Renal cortical epithelial cell (primary cell): ENCODE data around the gene CDAN1. TPM values are rescaled to one million over a fixed set of nuclear protein-coding genes. Genes with fewer than 3 reads are reported as not detected.
A peak's percentile ranks its signal among the peaks of the same experiment; 100 is the strongest.
"Not testable (repeated sequence)": the region's sequence is repeated elsewhere in the genome, so short reads cannot be mapped to it uniquely, and the experiment has no call there.

Experiments used
- DNase-seq: peaks from one replicate; pipeline ENCODE4 v3.0.0-alpha.2; 2011; ENCODE audit warnings: low read depth
- total RNA-seq: library from RNA; depleted of rRNA; stranded (reverse); fragments of >200 nt; gene quantifications from 2 replicates; pipeline ENCODE4 v1.2.3, GENCODE V29; 2014

The CDAN1 gene, protein sequence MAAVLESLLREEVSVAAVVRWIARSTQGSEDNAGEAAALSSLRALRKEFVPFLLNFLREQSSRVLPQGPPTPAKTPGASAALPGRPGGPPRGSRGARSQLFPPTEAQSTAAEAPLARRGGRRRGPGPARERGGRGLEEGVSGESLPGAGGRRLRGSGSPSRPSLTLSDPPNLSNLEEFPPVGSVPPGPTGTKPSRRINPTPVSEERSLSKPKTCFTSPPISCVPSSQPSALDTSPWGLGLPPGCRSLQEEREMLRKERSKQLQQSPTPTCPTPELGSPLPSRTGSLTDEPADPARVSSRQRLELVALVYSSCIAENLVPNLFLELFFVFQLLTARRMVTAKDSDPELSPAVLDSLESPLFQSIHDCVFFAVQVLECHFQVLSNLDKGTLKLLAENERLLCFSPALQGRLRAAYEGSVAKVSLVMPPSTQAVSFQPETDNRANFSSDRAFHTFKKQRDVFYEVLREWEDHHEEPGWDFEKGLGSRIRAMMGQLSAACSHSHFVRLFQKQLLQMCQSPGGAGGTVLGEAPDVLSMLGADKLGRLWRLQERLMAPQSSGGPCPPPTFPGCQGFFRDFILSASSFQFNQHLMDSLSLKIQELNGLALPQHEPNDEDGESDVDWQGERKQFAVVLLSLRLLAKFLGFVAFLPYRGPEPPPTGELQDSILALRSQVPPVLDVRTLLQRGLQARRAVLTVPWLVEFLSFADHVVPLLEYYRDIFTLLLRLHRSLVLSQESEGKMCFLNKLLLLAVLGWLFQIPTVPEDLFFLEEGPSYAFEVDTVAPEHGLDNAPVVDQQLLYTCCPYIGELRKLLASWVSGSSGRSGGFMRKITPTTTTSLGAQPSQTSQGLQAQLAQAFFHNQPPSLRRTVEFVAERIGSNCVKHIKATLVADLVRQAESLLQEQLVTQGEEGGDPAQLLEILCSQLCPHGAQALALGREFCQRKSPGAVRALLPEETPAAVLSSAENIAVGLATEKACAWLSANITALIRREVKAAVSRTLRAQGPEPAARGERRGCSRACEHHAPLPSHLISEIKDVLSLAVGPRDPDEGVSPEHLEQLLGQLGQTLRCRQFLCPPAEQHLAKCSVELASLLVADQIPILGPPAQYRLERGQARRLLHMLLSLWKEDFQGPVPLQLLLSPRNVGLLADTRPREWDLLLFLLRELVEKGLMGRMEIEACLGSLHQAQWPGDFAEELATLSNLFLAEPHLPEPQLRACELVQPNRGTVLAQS
- total RNA-seq = 4.2 and 13.0 TPM in 2 replicates

DNA sequence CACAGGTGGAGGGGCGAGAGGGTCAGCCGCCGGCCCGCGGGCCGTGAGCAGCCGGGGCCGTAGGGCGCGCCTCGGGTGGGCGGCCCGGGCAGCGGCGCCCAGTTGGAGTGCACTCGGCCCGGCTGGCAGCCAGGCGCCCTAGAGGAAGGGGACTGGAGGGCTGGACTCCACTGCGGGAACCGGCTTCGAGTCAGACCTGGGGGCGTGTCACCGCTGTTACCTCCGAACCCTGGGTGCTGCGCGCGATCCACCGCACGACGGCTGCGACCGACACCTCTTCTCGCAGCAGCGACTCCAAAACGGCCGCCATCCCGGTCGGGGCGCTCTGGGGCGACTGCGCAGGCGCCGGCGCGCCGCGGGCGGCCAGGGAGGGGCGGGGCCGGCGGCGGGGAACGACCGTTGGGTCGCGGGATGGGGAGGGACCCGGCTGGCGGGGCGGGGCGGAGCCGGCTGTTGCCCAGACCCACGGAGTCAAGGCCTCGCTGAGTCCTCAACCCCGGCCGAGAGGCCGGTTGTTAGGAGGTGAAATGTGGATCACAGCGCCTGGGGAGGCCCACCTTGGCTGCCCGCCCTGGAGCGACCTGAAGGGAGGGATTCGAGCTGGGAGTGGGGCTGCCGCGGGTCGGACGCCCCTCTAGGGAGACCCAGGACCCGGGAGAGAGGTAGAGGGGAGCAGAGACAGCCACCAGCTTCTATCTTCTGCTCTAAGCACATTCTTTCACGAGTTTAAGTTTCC is at the start of gene CDAN1:
Gene CDAN1, minus strand, starts transcription at position 336 of the 736 bp plus-strand sequence. Its CDS starts 26 bp downstream, at position 310.
- peak; percentile 56 for DNase-seq

DNA sequence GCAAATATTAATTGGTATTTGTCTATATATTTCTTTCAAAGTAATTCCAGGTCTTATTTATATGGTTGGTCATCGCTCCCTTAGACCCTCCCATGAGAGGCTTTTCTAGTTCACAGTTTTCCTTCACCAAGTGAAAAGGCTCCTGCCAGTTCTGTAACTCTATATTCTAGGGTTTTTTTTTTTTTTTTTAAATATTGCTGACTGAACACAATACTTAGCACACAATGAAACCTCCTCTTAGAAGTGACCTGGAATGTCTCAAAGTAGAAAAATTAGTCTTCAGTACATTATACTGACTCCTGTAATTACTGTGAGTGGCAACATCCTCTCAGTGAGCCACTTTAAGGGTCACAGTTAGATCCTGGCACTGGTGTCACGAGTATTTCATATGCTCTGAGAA is 48.6 kb upstream of the CDAN1 start:
- no peak for DNase-seq

DNA sequence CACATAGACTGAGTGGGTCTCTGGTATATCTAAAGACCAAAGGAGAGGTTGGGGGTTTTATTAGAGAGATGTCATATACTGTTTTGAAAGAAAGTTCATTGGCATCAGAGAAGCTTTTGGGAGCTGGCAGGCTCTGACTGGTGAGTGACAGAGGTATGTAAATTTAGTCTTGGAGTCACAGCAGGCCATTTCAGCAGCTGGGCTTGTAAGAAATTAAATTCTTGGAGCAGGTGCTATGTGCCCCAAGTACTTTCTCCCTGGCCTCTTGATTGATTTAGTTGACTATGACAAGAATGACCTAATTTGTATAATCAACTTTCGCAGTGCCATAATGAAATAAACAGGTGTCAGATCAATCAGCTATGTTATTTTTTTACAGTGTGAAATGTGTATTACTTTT is 47.8 kb upstream of the CDAN1 start:
- DNase-seq = no peak

DNA sequence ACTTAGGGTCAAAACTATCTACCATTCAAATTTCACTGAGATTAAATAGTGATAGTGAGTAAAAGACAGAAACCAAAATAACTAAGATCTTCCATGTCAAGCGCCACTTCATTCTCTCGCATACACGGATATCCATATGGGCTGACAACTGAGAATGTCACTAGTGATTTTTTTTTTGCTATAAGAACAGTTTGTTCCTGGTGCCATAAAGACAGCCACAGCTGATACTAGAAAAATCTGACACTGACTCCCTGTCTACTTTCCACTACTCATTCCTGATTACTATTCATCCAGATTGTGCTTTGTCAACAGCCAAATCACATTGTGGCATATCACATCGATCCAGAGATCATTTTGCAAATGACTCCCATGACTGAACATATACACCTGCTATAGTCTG is 45.8 kb upstream of the CDAN1 start:
- DNase-seq = no peak

DNA sequence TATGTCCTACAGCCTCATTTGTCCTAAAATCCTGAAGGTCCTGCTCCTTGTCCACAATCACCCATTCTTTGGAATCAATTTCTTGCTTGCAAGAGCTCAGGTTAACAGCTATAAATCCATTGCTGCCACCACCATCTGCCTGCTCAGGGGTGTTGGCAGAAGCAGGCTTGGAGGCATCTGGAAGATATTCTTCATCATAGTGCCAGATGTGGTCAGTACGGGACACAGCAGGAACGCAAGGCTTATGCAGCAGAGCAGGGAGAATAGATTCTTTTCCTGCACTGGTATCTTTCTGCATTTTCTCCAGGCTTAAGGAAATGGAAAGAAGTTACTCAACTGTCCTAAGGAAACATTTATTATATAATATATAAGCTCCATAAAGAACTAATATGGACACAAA is 38.5 kb upstream of the CDAN1 start:
- no peak for DNase-seq

DNA sequence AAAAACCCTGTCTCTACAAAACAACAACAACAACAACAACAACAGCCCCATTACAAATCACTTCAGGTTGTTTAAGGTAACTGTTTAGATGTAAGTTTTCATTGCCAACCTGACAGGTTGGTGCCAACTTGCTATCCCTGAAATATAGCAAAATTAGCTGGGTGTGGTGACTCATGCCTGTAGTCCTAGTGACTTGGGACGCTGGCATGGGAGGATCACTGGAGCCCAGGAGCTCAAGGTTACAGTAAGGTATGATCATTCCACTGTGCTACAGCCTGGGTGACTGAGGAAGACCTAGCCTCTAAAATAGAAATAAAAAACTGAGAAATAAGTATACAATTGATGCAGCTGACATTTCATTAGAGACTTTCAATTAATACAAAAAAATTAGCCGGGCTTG is 36.0 kb upstream of the CDAN1 start:
- DNase-seq = no peak

DNA sequence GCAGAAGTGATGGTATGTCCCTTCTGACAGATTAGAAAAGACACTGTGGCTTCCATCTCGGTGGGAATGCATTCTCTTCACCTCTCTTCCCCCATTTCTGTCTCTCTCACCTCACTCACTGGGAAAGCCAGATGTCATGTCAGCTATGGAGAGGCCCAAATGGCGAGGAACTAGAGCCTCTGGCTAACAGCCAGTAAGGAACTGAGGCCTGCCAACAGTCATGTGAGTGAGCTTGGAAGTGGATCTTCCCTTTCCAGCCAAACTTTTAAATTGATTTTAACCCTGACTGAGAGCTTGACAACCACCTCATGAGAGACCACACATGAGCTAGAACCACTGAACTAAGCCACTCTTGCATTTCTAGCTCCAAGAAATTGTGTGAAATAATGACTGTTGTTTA is 35.2 kb upstream of the CDAN1 start:
- no peak for DNase-seq

DNA sequence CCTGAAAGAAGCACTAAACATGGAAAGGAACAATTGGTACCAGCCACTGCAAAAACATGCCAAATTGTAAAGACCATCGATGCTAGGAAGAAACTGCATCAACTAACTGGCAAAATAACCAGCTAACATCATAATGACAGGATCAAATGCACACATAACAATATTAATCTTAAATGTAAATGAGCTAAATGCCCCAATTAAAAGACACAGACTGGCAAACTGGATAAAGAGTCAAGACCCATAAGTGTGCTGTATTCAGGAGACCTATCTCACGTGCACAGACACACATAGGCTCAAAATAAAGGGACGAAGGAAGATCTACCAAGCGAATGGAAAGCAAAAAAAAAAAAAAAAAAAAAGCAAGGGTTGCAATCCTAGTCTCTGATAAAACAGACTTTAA is 29.2 kb upstream of the CDAN1 start:
- DNase-seq = not testable (repeated sequence)

DNA sequence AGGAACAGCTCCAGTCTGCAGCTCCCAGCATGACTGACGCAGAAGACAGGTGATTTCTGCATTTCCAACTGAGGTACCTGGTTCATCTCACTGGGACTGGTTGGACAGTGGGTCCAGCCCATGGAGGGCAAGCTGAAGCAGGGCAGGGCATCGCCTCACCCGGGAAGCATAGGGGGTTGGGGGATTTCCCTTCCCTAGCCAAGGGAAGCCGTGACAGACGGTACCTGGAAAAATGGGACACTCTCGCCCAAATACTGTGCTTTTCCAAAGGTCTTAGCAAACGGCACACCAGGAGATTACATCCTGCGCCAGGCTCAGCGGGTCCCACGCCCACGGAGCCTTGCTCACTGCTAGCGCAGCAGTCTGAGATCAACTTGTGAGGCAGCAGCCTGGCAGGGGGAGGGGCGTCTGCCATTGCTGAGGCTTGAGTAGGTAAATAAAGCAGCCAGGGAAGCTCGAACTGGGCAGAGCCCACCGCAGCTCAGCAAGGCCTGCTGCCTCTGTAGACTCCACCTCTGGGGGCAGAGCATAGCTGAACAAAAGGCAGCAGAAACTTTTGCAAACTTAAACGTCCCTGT is 27.3 kb upstream of the CDAN1 start:
- not testable (repeated sequence) for DNase-seq

DNA sequence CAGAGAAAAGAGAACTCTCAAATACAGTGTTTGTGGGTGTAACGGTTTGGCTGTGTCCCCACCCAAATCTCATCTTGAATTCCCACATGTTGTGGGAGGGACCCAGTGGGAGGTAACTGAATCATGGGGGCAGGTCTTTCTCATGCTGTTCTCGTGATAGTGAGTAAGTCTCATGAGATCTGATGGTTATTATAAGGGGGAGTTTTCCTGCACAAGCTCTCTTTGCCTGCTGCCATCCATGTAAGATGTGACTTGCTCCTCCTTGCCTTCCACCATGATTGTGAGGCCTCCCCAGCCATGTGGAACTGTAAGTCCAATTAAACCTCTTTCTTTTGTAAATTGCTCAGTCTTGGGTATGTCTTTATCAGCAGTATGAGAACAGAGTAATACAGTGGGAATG is 24.9 kb upstream of the CDAN1 start:
- not testable (repeated sequence) for DNase-seq

DNA sequence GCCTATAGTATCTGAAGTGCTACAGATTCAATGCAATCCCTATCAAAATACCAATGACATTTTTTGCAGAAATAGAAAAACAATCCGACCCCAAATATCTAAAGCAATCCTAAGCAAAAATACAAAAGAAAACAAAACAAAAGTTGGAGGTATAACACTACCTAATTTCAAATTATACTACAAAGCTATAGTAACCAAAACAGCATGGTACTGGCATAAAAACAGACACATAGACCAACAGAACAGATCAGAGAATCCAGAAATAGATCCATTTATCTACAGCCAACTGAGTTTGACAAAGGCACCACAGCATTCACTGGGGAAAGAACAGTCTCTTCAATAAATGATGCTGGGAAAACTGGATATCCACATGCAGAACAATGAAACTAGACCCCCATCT is 23.8 kb upstream of the CDAN1 start:
- no peak for DNase-seq

DNA sequence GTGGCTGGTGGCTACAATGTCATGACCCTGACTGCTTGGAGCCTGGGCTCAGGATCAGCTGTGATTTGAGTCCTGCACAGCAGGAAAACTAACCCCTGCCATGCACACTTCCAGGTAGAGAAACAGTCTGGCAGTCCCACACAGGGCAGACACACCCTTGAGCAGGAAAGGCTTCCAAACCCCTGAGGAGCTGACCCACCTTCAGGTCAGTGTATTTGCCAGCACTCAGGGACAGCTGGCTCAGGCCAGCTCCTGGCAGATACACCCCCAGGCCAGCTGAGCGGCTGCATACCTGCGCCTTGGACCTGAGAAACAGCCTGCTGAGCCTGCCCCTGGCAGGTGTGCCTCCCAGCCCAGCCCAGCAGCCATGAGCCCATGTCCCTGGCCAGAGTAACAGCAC is 22.2 kb upstream of the CDAN1 start:
- DNase-seq = no peak

DNA sequence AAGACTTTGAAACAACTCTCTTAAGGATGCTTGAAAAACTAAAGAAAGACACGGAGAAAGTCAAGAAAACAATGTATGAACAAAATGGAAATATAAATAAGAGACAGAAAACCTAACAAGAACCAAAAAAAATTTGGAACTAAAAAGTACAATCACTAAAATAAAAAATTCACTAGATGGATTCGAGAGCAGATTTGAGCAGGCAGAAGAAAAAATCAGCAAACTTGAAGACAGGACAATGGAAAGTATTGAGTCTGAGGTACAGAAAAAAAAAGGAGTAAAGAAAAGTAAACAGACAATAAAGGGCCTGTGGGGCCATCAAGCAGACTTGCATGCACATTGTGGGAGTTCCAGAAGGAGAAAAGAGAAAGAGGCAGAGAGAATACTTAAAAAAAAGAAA is 13.4 kb upstream of the CDAN1 start:
- no peak for DNase-seq

DNA sequence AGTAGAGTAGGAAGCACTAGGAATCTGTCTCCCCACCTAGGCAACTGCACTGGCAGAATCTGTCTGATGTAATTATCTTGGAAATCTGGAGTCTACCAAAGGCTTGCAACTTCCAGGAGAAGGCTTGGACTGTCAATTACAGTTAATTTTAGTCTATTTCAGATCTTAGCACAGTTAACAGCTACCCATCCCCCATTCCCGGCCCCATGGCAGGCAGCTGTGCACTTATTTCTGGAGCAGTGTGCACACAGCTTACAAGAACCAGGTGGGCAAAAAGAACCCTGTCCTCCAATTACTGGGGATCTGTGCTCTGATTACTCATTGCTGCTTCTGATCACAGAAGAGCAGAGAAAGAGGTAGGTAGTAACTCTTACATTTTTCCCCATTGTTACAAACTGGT is 12.3 kb upstream of the CDAN1 start:
- no peak for DNase-seq

DNA sequence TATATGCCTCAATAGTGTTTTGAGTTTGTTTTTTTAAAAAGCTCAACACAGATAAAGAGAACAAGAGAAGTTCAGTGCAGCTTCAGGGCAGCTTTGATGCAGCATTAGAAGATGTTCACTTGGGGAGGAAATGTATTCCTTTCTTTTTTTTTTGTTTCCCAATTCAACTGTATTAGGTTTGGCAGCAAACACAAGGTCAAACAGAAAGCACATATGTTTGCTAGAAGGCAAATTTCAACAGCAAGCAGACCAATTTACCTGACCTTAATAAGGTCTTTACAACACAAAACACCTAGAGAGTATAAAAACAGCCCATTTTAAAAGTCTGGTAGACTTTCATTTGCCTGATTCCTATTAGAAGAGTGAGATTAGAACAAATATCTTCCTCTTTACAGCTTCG is 7.3 kb upstream of the CDAN1 start:
- DNase-seq = no peak

DNA sequence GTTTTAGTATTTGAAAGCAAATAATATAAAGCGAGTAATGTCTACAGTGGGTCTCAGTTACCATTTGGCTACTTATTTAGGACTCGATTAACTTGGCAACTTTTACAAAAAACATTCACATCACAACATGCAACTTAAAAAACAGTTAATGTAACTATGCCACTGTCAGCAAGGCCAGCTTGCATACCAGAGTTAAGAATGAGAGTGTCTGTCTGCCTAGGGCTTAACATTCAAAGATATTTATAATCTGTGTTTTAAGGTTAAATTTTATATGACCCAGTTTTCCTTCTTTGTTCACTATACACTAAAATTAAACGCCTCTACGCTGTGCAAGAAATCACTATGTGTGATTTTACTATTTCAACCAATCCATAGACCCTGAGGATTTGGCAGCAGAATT is 5.2 kb upstream of the CDAN1 start:
- DNase-seq = no peak

DNA sequence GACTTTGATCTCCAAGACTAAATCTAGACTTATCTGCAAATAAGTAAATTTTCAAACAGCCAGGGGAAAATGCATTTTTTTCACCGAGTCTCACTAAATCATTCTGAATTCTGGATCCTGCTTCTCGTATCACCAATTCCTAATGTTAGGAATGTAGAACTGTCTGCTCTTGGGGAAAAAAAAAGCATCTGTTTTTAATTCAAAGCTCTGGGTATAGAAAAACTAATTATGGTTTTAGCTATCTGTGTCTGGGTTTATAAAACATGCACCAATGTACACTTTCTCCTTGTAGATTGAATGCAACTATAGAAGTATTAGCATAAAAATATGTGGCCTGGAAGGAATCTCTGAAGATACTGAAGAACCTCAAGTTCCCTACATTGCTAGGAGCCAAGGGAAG is 4.8 kb upstream of the CDAN1 start:
- DNase-seq = no peak

DNA sequence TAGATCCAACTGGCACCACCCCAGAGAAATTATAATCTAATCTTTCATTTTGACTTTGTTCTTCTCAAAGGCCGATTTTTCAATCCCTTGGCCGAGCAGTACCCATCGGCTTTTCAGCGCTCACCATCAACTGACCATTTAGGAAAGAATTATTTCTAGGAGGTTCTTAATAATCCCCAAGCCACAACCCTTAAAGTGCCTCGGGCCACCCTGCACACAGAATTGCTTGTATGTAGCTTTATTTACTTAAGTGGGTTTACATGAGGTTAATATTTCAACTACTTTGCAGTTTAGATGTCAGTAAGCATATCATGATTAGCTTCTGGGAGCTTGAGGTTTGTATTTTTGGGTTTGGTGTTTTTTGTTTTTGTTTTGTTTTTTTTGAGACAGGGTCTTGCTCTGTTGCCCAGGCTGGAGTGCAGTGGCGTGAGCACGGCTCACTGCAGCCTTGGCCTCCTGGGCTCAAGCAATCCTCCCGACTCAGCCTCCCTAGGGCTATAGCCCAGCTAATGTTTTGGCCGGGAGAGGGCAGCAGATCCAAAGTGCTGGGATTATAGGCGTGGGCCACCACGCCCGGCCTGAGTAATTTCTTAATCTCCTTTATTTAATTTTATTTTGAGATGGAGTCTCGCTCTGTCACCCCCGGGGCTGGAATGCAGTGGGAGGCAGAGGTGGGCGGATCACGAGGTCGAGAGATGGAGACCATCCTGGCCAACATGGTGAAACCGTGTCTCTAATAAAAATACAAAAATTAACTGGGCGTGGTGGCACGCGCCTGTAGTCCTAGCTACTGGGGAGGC is 801 bp upstream of the CDAN1 start:
- peak; percentile 41 for DNase-seq

DNA sequence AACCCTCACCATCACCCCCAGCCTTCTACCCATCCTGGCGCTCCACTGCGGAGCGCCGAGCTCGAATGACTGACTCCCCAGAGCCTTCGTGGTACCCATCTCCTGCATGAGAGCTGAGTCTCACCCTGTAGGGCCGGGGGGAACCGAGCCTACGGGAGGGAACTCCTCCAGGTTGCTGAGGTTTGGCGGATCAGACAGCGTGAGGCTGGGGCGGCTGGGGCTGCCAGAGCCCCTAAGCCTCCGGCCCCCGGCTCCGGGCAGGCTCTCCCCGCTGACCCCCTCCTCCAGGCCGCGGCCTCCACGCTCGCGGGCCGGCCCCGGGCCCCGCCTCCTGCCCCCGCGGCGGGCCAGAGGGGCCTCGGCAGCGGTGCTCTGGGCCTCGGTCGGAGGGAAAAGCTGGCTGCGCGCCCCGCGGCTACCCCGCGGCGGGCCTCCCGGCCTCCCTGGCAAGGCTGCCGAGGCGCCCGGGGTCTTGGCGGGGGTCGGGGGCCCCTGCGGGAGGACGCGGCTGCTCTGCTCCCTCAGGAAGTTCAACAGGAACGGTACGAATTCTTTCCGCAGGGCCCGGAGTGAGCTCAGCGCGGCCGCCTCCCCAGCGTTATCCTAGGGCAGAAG is 643 bp downstream of the CDAN1 start:
- no peak for DNase-seq
